Neural cell (in vitro differentiated cells): ENCODE measurements around the gene FADS3. TPM values are rescaled to one million over a fixed set of nuclear protein-coding genes. Genes with fewer than 3 reads are reported as not detected.

Experiments
- H2AFZ ChIP-seq: fragments of 200-600, 300-800 bp; sonication (generic), shearing (Covaris generic); 2 replicates; pipeline ENCODE4 v1.6.0; 2014; ENCODE audit warnings: low read depth, mild to moderate bottlenecking, antibody characterized with exemption, low read length, moderate library complexity
- H3F3A ChIP-seq: fragments of 200-600 bp; shearing (Covaris generic); 2 replicates; pipeline ENCODE4 v1.6.1; 2016; ENCODE audit warnings: mild to moderate bottlenecking, moderate library complexity, mixed read lengths, antibody characterized with exemption, low read length; ENCODE audit not compliant: insufficient read depth, poor library complexity, severe bottlenecking
- H3K27ac ChIP-seq: fragments of 200-600, 300-800 bp; sonication (generic), shearing (Covaris generic); 2 replicates; pipeline ENCODE4 v1.5.1; 2014; ENCODE audit warnings: mild to moderate bottlenecking, low read length, moderate library complexity
- H3K27me3 ChIP-seq: fragments of 300-800, 200-600 bp; sonication (generic), shearing (Covaris generic); 2 replicates; pipeline ENCODE4 v1.6.0; 2014; ENCODE audit warnings: mild to moderate bottlenecking, low read depth, low read length, moderate library complexity; ENCODE audit not compliant: insufficient read depth
- H3K36me3 ChIP-seq: fragments of 300-800, 200-600 bp; sonication (generic), shearing (Covaris generic); 2 replicates; pipeline ENCODE4 v1.5.1; 2014; ENCODE audit warnings: mild to moderate bottlenecking, antibody characterized with exemption, low read length, moderate library complexity; ENCODE audit not compliant: insufficient read depth
- H3K4me2 ChIP-seq: fragments of 300-800, 200-600 bp; sonication (generic), shearing (Covaris generic); 2 replicates; pipeline ENCODE4 v1.6.0; 2014; ENCODE audit warnings: mild to moderate bottlenecking, low read length
- H3K4me3 ChIP-seq: fragments of 300-800, 200-600 bp; sonication (generic), shearing (Covaris generic); 2 replicates; pipeline ENCODE4 v1.5.1; 2014; ENCODE audit warnings: mild to moderate bottlenecking, low read length, moderate library complexity
- H3K79me2 ChIP-seq: fragments of 200-600 bp; shearing (Covaris generic); replicated peaks from 2 replicates; pipeline ENCODE4 v1.6.0; 2014; ENCODE audit warnings: mild to moderate bottlenecking, low read length, moderate library complexity; ENCODE audit not compliant: insufficient read depth
- H3K9ac ChIP-seq: fragments of 300-800, 200-600 bp; sonication (generic), shearing (Covaris generic); 2 replicates; pipeline ENCODE4 v1.6.1; 2016; ENCODE audit warnings: mild to moderate bottlenecking, low read length, mixed read lengths
- H3K9me2 ChIP-seq: fragments of 200-600 bp; shearing (Covaris generic); 2 replicates; pipeline ENCODE4 v1.6.1; 2016; ENCODE audit warnings: mild to moderate bottlenecking, low read length, mixed read lengths; ENCODE audit not compliant: insufficient read depth
- H3K9me3 ChIP-seq: fragments of 200-600, 300-800 bp; sonication (generic), shearing (Covaris generic); 2 replicates; pipeline ENCODE4 v1.6.1; 2016; ENCODE audit warnings: mild to moderate bottlenecking, mixed run types, low read length, moderate library complexity, mixed read lengths
- H4K20me1 ChIP-seq: fragments of 200-600 bp; shearing (Covaris generic); 2 replicates; pipeline ENCODE4 v1.6.1; 2016; ENCODE audit warnings: mild to moderate bottlenecking, mixed run types; ENCODE audit not compliant: insufficient read depth
- CTCF ChIP-seq: fragments of 450-650 bp; IDR thresholded peaks from 2 replicates; pipeline ENCODE4 v1.5.1; 2014; ENCODE audit warnings: antibody characterized with exemption, mild to moderate bottlenecking, moderate library complexity; ENCODE audit not compliant: poor library complexity, severe bottlenecking
- EP300 ChIP-seq: fragments of 450-650 bp; conservative IDR thresholded peaks from 2 replicates; pipeline ENCODE4 v1.6.1; 2014; ENCODE audit warnings: antibody characterized with exemption, mild to moderate bottlenecking, moderate library complexity; ENCODE audit not compliant: poor library complexity, severe bottlenecking
- EZH2 ChIP-seq: fragments of 200-600, 300-800 bp; shearing (Covaris generic), sonication (generic); IDR thresholded peaks from 2 replicates; pipeline ENCODE4 v1.6.1; 2014; ENCODE audit warnings: antibody characterized with exemption, low read length, borderline replicate concordance, mild to moderate bottlenecking; ENCODE audit not compliant: insufficient read depth, poor library complexity, severe bottlenecking
- MXI1 ChIP-seq: fragments of 450-650 bp; conservative IDR thresholded peaks from 2 replicates; pipeline ENCODE4 v1.6.1; 2014; ENCODE audit warnings: antibody characterized with exemption, mild to moderate bottlenecking; ENCODE audit not compliant: poor library complexity, severe bottlenecking
- POLR2AphosphoS5 ChIP-seq: IDR thresholded peaks from 2 replicates; pipeline ENCODE4 v1.6.1; 2012
- RAD21 ChIP-seq: fragments of 450-650 bp; conservative IDR thresholded peaks from 2 replicates; pipeline ENCODE4 v1.6.1; 2014; ENCODE audit warnings: antibody characterized with exemption, mild to moderate bottlenecking, moderate library complexity
- SMC3 ChIP-seq: fragments of 450-650 bp; conservative IDR thresholded peaks from 2 replicates; pipeline ENCODE4 v1.6.1; 2014; ENCODE audit warnings: antibody characterized with exemption, mild to moderate bottlenecking, moderate library complexity; ENCODE audit not compliant: poor library complexity
- TAF1 ChIP-seq: IDR thresholded peaks from 2 replicates; pipeline ENCODE4 v1.6.1; 2012; ENCODE audit warnings: low read depth
- polyA plus RNA-seq: library from polyadenylated mRNA; depleted of rRNA; stranded (reverse); fragments of >200 nt; gene quantifications from 2 replicates; pipeline ENCODE4 v1.2.3, GENCODE V29; 2014
- TF ChIP-seq, protein P1 (sequence below): IDR thresholded peaks from 2 replicates; pipeline ENCODE4 v1.6.1; 2012; ENCODE audit warnings: borderline replicate concordance

FADS3 gene
- polyA plus RNA-seq, 1 donor from 2014 or later = 35.4 TPM

DNA sequence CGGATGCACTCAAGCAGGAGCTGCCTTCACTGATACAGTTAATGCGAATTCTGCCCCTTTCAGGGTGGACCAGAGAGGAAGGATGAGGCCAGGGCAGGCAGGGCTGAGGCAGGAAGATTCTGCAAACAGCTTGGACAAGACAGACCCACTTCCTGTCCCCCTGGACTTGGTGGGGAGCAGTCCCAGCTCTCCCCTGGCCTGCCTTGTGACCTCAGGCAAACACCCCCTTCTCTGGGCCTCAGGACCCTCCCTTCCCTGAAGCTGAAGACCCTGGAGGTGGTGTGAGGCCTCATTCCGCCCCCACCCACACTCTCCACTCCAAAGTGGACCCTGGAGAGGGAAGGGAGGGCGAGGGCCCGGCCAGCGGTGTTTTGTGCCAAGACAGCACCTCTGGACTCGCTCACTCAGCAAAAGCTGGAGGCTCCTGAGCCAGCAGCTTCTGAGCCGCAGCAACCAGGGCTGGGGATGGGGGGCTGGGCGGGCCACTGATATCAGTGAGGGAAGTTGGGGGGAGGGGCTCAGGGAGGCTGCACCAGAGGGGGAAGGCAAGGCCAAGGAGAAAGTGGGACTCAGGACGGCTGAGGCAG is 17.5 kb upstream of the FADS3 start:
- H3F3A ChIP-seq = no peaks in the 10 kb centered on the region
- no peaks in the 10 kb centered on the region for H3K79me2 ChIP-seq
- H3K27me3 ChIP-seq = no peaks in the 10 kb centered on the region
- H3K4me2 ChIP-seq = no peak overlapping the region
- H4K20me1 ChIP-seq = no peaks in the 10 kb centered on the region
- no peak overlapping the region for H3K4me3 ChIP-seq
- no peak overlapping the region for H3K27ac ChIP-seq
- TF ChIP-seq EP300 (no peak), MXI1 (no peak), CTCF (no peak), POLR2AphosphoS5 (no peak), EZH2 (no peak), SMC3 (no peak), TAF1 (no peak)
- TF ChIP-seq, protein P1, sequence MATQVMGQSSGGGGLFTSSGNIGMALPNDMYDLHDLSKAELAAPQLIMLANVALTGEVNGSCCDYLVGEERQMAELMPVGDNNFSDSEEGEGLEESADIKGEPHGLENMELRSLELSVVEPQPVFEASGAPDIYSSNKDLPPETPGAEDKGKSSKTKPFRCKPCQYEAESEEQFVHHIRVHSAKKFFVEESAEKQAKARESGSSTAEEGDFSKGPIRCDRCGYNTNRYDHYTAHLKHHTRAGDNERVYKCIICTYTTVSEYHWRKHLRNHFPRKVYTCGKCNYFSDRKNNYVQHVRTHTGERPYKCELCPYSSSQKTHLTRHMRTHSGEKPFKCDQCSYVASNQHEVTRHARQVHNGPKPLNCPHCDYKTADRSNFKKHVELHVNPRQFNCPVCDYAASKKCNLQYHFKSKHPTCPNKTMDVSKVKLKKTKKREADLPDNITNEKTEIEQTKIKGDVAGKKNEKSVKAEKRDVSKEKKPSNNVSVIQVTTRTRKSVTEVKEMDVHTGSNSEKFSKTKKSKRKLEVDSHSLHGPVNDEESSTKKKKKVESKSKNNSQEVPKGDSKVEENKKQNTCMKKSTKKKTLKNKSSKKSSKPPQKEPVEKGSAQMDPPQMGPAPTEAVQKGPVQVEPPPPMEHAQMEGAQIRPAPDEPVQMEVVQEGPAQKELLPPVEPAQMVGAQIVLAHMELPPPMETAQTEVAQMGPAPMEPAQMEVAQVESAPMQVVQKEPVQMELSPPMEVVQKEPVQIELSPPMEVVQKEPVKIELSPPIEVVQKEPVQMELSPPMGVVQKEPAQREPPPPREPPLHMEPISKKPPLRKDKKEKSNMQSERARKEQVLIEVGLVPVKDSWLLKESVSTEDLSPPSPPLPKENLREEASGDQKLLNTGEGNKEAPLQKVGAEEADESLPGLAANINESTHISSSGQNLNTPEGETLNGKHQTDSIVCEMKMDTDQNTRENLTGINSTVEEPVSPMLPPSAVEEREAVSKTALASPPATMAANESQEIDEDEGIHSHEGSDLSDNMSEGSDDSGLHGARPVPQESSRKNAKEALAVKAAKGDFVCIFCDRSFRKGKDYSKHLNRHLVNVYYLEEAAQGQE = no peak
- no peak overlapping the region for H3K9ac ChIP-seq
- no peaks in the 10 kb centered on the region for H3K36me3 ChIP-seq
- no peak overlapping the region for H2AFZ ChIP-seq
- H3K9me3 ChIP-seq = no peaks in the 10 kb centered on the region
- no peaks in the 10 kb centered on the region for H3K9me2 ChIP-seq

DNA sequence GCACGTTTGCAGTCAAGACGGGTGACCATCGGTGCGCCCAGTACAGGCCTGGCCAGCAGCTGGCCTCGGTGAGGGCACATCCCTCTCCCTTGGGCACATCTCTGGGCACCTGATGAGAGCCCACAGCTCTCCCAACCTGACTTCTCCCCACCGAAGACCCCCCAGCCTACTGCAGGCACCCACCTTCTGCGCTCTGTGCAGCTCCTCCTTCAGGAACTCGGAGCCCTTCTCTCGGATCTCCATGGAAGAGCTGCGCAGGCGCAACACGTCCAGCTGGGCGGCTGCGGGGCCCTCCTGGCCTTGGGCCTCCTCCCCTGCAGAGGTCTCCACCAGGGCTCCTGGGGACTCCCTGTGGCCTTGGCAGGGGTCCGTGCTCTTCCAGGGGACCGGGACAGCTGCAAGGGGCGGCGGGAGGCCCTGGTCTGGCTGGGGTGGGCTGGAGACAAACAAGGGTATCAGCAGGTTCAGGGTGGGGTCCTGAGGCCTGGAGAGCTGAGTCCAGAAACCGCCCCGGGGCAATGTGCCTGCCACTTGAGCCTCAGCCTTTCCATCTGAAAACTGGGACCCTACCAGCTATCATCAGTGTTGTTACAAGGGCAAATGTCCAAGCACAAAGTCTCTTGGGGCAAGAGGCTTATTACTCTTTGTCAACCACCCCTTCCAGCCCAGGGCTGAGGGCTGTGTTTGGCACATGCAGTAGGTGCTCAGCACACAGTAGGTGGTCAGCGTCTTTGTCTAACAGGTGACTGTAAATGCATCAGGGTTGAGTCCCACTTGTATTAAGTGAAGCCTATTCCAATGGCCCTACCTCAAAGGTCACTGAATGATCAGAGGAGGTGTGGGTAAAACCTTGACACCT is 16.8 kb upstream of the FADS3 start:
- Histone ChIP-seq H3K9ac (no peak overlapping the region), H3K9me3 (no peaks in the 10 kb centered on the region), H4K20me1 (no peaks in the 10 kb centered on the region), H3F3A (no peaks in the 10 kb centered on the region), H3K9me2 (no peaks in the 10 kb centered on the region), H3K4me2 (no peak overlapping the region), H3K36me3 (no peaks in the 10 kb centered on the region), H2AFZ (no peak overlapping the region), H3K27me3 (no peaks in the 10 kb centered on the region), H3K27ac (no peak overlapping the region), H3K4me3 (no peak overlapping the region), H3K79me2 (no peaks in the 10 kb centered on the region)
- TF ChIP-seq EZH2 = no peak
- no peak for TF ChIP-seq MXI1
- TF ChIP-seq EP300 = no peak
- no peak for TF ChIP-seq RAD21
- TF ChIP-seq TAF1 = no peak
- no peak for TF ChIP-seq SMC3
- TF ChIP-seq, protein P1 = no peak
- no peak for TF ChIP-seq POLR2AphosphoS5
- TF ChIP-seq CTCF = no peak
